ENCODE measurements around the gene KCNK5. TPM values are rescaled to one million over a fixed set of nuclear protein-coding genes. Genes with fewer than 3 reads are reported as not detected.

The KCNK5 gene
- total RNA-seq, 1 donor from 2014 or later: 10.9 TPM

GRCh38 chr6:39143238-39143930 is 85.9 kb downstream of the KCNK5 start:
- intact Hi-C loops (cut with micrococcal nuclease): no loop called here

- intact Hi-C loops (cut with micrococcal nuclease): no loop called here
Observed at GRCh38 chr6:39140556-39141167, 88.6 kb downstream of the KCNK5 start.

Other genes with a start within 250 kb of the KCNK5 start
- gene GLP1R, start 180.7 kb downstream of the KCNK5 start, total RNA-seq: not detected in 2 replicates
- gene SAYSD1, start 114.3 kb downstream of the KCNK5 start, total RNA-seq: 12.4 and 14.8 TPM in 2 replicates
- not detected in 2 replicates for gene KCNK17, start 84.9 kb upstream of the KCNK5 start, total RNA-seq
- gene KCNK16, start 93.2 kb upstream of the KCNK5 start, total RNA-seq: not detected in 2 replicates